NB4 (cell line): ENCODE results near the gene PDK4.

Source experiments
- CTCF ChIP-seq: IDR thresholded peaks from one replicate; pipeline ENCODE4 v1.5.1; 2012; ENCODE audit warnings: low read depth, low read length
- MYC ChIP-seq: IDR thresholded peaks from 2 replicates; pipeline ENCODE4 v1.6.1; 2011; ENCODE audit warnings: low read depth, low read length

- TF ChIP-seq CTCF (no peak), MYC (no peak)
Observed at GRCh38 chr7:95578299-95578855, 17.9 kb downstream of the PDK4 start.
